ENCODE measurements around the gene QRFP. TPM values are rescaled to one million over a fixed set of nuclear protein-coding genes. Genes with fewer than 3 reads are reported as not detected.

Gene QRFP
- total RNA-seq, 1 experiment from 2014 or later = not detected

DNA sequence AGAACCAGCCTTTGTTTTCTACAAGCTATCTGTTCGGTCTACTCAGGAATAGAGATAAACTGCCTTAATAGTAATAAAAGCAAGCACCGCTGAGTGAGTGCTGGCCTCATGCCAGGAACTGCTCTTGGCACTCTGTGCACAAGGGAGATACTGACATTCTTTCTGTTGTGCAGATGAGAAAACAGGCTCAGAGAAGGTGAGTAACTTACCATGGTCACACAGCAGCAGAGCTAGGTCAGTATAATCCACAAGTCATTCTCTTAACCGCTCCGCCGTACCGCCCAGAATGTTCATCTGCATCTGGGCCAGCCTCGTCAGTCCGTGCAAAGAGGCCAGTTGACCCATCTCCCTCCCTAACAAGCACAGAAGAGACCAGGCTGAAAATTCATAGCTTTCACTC, 27.4 kb downstream of the QRFP start:
- RAD21 ChIA-PET (ENCODE audit: low non-redundant PET in 1 of 2, low total read pairs in 2 of 2, uncharacterized antibody in 2 of 2, unreplicated experiment in 2 of 2) = interaction anchor here (1.2 to 2.5 kb wide), 3 partner anchors 70 to 129 kb away, joined by 3 to 12 read pairs (median 4); no protein-coding TSS in a partner anchor
- Histone ChIP-seq H3K4me1 (ENCODE audit: control insufficient read depth in 1 of 2, insufficient read depth in 2 of 2, low read length in 2 of 2) (no peaks in the 10 kb centered on the region), H3K36me3 (ENCODE audit: control insufficient read depth in 1 of 2, insufficient read depth in 2 of 2, low read length in 2 of 2) (peaks cover 18 to 19% of the 10 kb centered on the region in 2 experiments; a peak in 3 of 4 replicates), H3K9me3 (ENCODE audit: control insufficient read depth in 1 of 2, insufficient read depth in 1 of 2, low read depth in 1 of 2, low read length in 2 of 2) (no peaks in the 10 kb centered on the region), H4K20me1 (ENCODE audit: insufficient read depth) (no peaks in the 10 kb centered on the region; the same call in 1 of the 2 replicates), H3K4me3 (replicated peaks in 1 of 2; ENCODE audit: low read depth in 1 of 2, low read length in 2 of 2) (no peak overlapping the region), H3K9me2 (ENCODE audit: insufficient read depth) (no peaks in the 10 kb centered on the region), H2AFZ (ENCODE audit: low read depth, low read length, poor library complexity, severe bottlenecking) (no peak overlapping the region), H3K9ac (ENCODE audit: low read length) (no peak overlapping the region), H3K79me2 (ENCODE audit: insufficient read depth, low read length) (peaks cover 24% of the 10 kb centered on the region; the same call in 1 of the 2 replicates), H3K4me2 (ENCODE audit: low read length) (no peak overlapping the region), H3K27ac (ENCODE audit: low read depth, low read length) (no peak overlapping the region), H3K27me3 (ENCODE audit: insufficient read depth, low read length) (no peaks in the 10 kb centered on the region)
- POLR2A ChIA-PET = no interaction called here
- ATAC-seq (no peak), DNase-seq (ENCODE audit: low read depth, low spot score) (no peak)
- TF ChIP-seq CBX3 (IDR thresholded peaks at IDR 0.05; ENCODE audit: low read depth) (no peak), RAD21 (IDR thresholded peaks at IDR 0.05; ENCODE audit: low read depth) (no peak), ZNF274 (IDR thresholded peaks at IDR 0.05; ENCODE audit: low read depth, low read length) (no peak), POLR2A (IDR thresholded peaks at IDR 0.05; ENCODE audit: borderline replicate concordance, extremely low read depth, insufficient read depth, insufficient read length) (no peak), SIN3A (IDR thresholded peaks at IDR 0.05; ENCODE audit: low read depth) (no peak), EGR1 (IDR thresholded peaks at IDR 0.05; ENCODE audit: low read depth) (no peak), JUND (IDR thresholded peaks at IDR 0.05) (no peak), ZFX (IDR thresholded peaks at IDR 0.05) (no peak), YY1 (IDR thresholded peaks at IDR 0.05; ENCODE audit: extremely low read depth, insufficient replicate concordance, low read depth, low read length) (no peak), SP1 (IDR thresholded peaks at IDR 0.05; ENCODE audit: low read depth) (no peak), CEBPB (IDR thresholded peaks at IDR 0.05; ENCODE audit: low read depth) (no peak)
- CTCF ChIA-PET = interaction anchor here (0.6 to 3.9 kb wide), 16 partner anchors 8 to 467 kb away, joined by 3 to 58 read pairs (median 4); no protein-coding TSS in a partner anchor
- BruUV-seq (replicated peaks) = no TSS peak
- intact Hi-C loops (cut with micrococcal nuclease) = loop anchor here (5.0 kb wide), 1 partner anchor 407 kb away; no protein-coding TSS in a partner anchor

DNA sequence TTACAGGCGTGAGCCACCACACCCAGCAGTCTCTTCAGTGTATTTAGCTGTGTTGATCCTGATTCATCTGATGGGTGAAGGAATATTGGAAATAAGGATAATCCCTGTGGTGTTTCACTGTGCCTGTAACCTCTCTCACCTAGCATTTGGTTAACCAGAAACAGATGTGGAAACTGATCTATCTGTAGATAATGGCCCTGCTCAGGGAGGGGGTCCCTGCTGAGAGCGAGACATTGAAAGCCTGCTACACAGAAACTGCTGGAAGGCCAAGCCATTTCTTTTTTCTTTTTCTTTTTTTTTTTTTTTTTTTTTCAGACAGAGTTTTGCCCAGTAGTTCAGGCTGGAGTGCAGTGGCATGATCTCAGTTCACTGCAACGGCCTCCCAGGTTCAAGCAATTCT, 28.4 kb downstream of the QRFP start:
- no peaks in the 10 kb centered on the region for H3K9me3 ChIP-seq (ENCODE audit: control insufficient read depth in 1 of 2, insufficient read depth in 1 of 2, low read depth in 1 of 2, low read length in 2 of 2)
- ATAC-seq (no peak), DNase-seq (ENCODE audit: low read depth, low spot score) (no peak)
- peaks cover 27% of the 10 kb centered on the region; the same call in 1 of the 2 replicates for H3K79me2 ChIP-seq (ENCODE audit: insufficient read depth, low read length)
- no peaks in the 10 kb centered on the region for H3K9me2 ChIP-seq (ENCODE audit: insufficient read depth)
- CTCF ChIA-PET = interaction anchor here (0.6 to 3.9 kb wide), 5 partner anchors 73 to 161 kb away, joined by 3 to 58 read pairs (median 3); no protein-coding TSS in a partner anchor
- H2AFZ ChIP-seq (ENCODE audit: low read depth, low read length, poor library complexity, severe bottlenecking) = no peak overlapping the region
- H3K27me3 ChIP-seq (ENCODE audit: insufficient read depth, low read length) = no peaks in the 10 kb centered on the region
- H3K36me3 ChIP-seq (ENCODE audit: control insufficient read depth in 1 of 2, insufficient read depth in 2 of 2, low read length in 2 of 2) = peaks cover 9 to 11% of the 10 kb centered on the region in 2 experiments; a peak in 3 of 4 replicates
- TF ChIP-seq RAD21 (IDR thresholded peaks at IDR 0.05; ENCODE audit: low read depth) (no peak), SIN3A (IDR thresholded peaks at IDR 0.05; ENCODE audit: low read depth) (no peak), ELF1 (IDR thresholded peaks at IDR 0.05; ENCODE audit: borderline replicate concordance, low read depth) (no peak), YY1 (IDR thresholded peaks at IDR 0.05; ENCODE audit: extremely low read depth, insufficient replicate concordance, low read depth, low read length) (no peak), POLR2A (IDR thresholded peaks at IDR 0.05; ENCODE audit: borderline replicate concordance, extremely low read depth, insufficient read depth, insufficient read length) (no peak), EZH2phosphoT487 (IDR thresholded peaks at IDR 0.05; ENCODE audit: borderline replicate concordance) (no peak)
- RAD21 ChIA-PET (ENCODE audit: low non-redundant PET in 1 of 2, low total read pairs in 2 of 2, uncharacterized antibody in 2 of 2, unreplicated experiment in 2 of 2) = no interaction called here
- H3K9ac ChIP-seq (ENCODE audit: low read length) = no peak overlapping the region
- POLR2A ChIA-PET = no interaction called here
- H3K4me2 ChIP-seq (ENCODE audit: low read length) = no peak overlapping the region
- no TSS peak for BruUV-seq (replicated peaks)
- H4K20me1 ChIP-seq (ENCODE audit: insufficient read depth) = no peaks in the 10 kb centered on the region; the same call in 1 of the 2 replicates
- H3K4me3 ChIP-seq (replicated peaks in 1 of 2; ENCODE audit: low read depth in 1 of 2, low read length in 2 of 2) = no peak overlapping the region
- intact Hi-C loops (cut with micrococcal nuclease) = loop anchor here (5.0 kb wide), 1 partner anchor 406 kb away; no protein-coding TSS in a partner anchor
- no peak overlapping the region for H3K27ac ChIP-seq (ENCODE audit: low read depth, low read length)
- H3K4me1 ChIP-seq (ENCODE audit: control insufficient read depth in 1 of 2, insufficient read depth in 2 of 2, low read length in 2 of 2) = no peaks in the 10 kb centered on the region
